Spinal cord (tissue), 10 donors: ENCODE results near the gene CNNM2. TPM values are rescaled to one million over a fixed set of nuclear protein-coding genes. Genes with fewer than 3 reads are reported as not detected.

Experiments
- DNase-seq, 6 donors: peaks; one replicate each; pipeline versions ENCODE4 v3.0.0 to v3.0.0-alpha.2; 2013 to 2015; ENCODE audit warnings: low spot score in 6 of 6, low read depth in 4 of 6
- H3K27ac ChIP-seq: one replicate; pipeline ENCODE4 v1.5.1; 2013; ENCODE audit warnings: low read depth, low read length, control low read depth
- H3K27me3 ChIP-seq: one replicate; pipeline ENCODE4 v1.6.1; 2013; ENCODE audit warnings: low read length; ENCODE audit not compliant: control insufficient read depth, insufficient read depth
- H3K36me3 ChIP-seq: one replicate; pipeline ENCODE4 v1.6.1; 2013; ENCODE audit warnings: low read length; ENCODE audit not compliant: control insufficient read depth, insufficient read depth
- H3K4me1 ChIP-seq: one replicate; pipeline ENCODE4 v1.6.1; 2013; ENCODE audit warnings: low read length; ENCODE audit not compliant: control insufficient read depth, insufficient read depth
- H3K4me3 ChIP-seq: one replicate; pipeline ENCODE4 v1.5.1; 2013; ENCODE audit warnings: low read depth, low read length, control low read depth
- H3K9me3 ChIP-seq: one replicate; pipeline ENCODE4 v1.6.1; 2013; ENCODE audit warnings: low read length; ENCODE audit not compliant: control insufficient read depth, insufficient read depth
- WGBS: methylation state at CpG from one replicate; pipeline ENCODE4 v1.1.5; 2013; ENCODE audit warnings: missing lambda C conversion rate; ENCODE audit not compliant: insufficient coverage; 5-methylcytosine and 5-hydroxymethylcytosine counted together
- polyA plus RNA-seq, 2 donors: library from polyadenylated mRNA; unstranded; fragments of 120-200 nt; gene quantifications; one replicate each; pipeline ENCODE4 v1.2.1, GENCODE V29; 2013; ENCODE audit not compliant: insufficient read length in 2 of 2
- total RNA-seq, 2 donors: library from RNA; depleted of rRNA in 1 of 2; stranded (reverse); fragments of 120-200 nt in 1 of 2; fragments of >200 nt in 1 of 2; gene quantifications; one replicate each; pipeline versions ENCODE4 v1.2.3 to v1.2.4, GENCODE V29; 2013 to 2014
- donor health status: healthy.

The CNNM2 gene
- total and polyA plus RNA-seq, 4 donors, result 9.5 to 13.8 (median 12.8) TPM

DNA sequence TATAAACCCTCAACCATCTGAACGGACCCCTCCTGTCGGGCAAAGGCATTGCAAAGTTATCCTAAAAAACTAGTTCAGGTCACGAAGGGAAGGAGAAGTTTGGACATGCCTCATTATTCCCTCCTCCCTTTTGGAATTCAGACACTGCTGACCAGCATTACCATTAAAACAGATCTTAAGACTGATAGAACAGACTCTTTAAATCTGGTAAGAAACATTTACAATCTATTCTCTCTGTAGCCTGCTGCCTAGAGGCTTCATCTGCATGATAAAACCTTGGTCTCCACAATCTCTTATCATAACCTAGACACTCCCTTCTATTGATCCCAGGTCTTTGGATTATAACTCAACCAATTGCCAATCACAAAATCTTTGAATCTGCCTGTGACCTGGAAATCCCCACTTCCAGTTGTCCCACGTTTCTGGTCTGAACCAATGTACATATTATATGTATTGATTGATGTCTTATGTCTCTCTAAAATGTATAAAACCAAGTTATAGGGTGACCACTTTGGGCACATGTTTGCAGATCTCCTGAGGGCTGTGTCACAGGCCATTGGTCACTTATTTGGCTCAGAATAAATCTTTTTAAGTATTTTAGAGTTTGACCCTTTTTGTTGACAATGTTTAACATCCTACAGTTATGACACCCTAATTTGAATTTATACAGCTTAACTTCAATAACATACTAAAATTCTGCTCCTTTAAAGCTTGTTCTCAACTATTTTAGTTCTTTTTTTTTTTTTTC, 23.5 kb upstream of the CNNM2 start:
- WGBS, result 87% methylated on average over 3 of the region's 4 CpGs
- DNase-seq, result no peak
- H3K36me3 ChIP-seq, result peaks cover 16% of the 10 kb centered on the region
- no peaks in the 10 kb centered on the region for H3K9me3 ChIP-seq
- no peak overlapping the region for H3K27ac ChIP-seq
- no peaks in the 10 kb centered on the region for H3K27me3 ChIP-seq
- H3K4me3 ChIP-seq, result no peak overlapping the region
- H3K4me1 ChIP-seq, result no peaks in the 10 kb centered on the region

- no peak overlapping the region for H3K27ac ChIP-seq
- WGBS, result no CpG with 5 or more reads among the region's 3 CpGs
- no peak overlapping the region for H3K4me3 ChIP-seq
- H3K27me3 ChIP-seq, result no peaks in the 10 kb centered on the region
- no peaks in the 10 kb centered on the region for H3K4me1 ChIP-seq
- no peak for DNase-seq
- no peaks in the 10 kb centered on the region for H3K9me3 ChIP-seq
- H3K36me3 ChIP-seq, result no peaks in the 10 kb centered on the region
These were observed 18.1 kb upstream of the CNNM2 start for GRCh38 chr10:102900006-102900405.

DNA sequence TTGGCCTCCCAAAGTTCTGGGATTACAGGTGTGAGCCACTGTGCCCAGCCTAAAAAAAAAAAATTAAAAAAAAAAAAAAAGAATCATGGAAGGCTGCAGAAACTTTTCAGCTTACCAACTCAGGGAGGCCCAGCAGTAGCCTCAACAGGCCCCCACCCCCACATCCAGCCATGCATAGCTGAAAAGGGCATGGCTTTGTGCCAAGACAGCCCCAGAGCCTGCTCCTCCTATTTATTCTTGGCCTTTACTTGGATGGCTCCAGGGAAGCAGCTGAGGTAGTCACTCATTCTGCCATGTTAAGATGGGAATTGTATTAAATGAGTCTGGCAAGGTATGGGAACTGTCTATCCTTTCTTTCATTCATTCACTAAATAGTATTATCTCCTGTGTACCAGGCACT, 13.7 kb upstream of the CNNM2 start:
- DNase-seq, result peak in 1 of 6 donors; percentile 9
- H3K4me3 ChIP-seq, result no peak overlapping the region

DNA sequence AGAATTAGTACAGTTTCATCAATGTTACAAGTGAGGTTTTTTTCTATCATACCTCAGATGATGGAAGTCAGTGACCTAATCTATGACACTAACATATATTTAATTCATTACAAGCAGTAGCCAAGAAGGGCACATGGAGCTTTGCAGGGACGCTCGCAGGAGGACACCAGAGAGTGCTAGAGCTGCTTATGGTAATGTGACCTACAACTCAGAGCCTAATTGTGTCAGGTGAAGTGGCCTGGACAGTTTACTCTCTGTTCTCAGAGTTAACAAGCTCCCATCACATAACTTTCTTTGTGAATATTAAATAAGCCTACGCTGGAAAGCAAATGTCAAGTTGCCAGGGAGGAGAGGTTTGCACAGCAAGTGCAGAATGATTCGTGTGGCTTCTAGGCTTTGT, 11.6 kb upstream of the CNNM2 start:
- Histone ChIP-seq H3K36me3 (no peaks in the 10 kb centered on the region), H3K4me3 (no peak overlapping the region), H3K4me1 (no peaks in the 10 kb centered on the region), H3K9me3 (no peaks in the 10 kb centered on the region), H3K27me3 (no peaks in the 10 kb centered on the region), H3K27ac (no peak overlapping the region)
- DNase-seq, result no peak
- no CpG with 5 or more reads among the region's 4 CpGs for WGBS

More for the DNA sequence above, 13.7 kb upstream of the CNNM2 start:
- Histone ChIP-seq H3K4me1 (no peaks in the 10 kb centered on the region), H3K9me3 (no peaks in the 10 kb centered on the region), H3K36me3 (no peaks in the 10 kb centered on the region), H3K27me3 (no peaks in the 10 kb centered on the region), H3K27ac (no peak overlapping the region)

- Histone ChIP-seq H3K4me1 (peaks cover 15% of the 10 kb centered on the region), H3K27me3 (peaks cover 3% of the 10 kb centered on the region), H3K4me3 (no peak overlapping the region), H3K27ac (no peak overlapping the region), H3K36me3 (no peaks in the 10 kb centered on the region), H3K9me3 (no peaks in the 10 kb centered on the region)
- WGBS, result no CpG with 5 or more reads among the region's 1 CpG
- DNase-seq, result no peak
These were observed 3.3 kb upstream of the CNNM2 start for GRCh38 chr10:102914781-102915180.

GRCh38 chr10:102916173-102916572, 1.9 kb upstream of the CNNM2 start:
- H3K36me3 ChIP-seq, result no peaks in the 10 kb centered on the region
- peaks cover 3% of the 10 kb centered on the region for H3K27me3 ChIP-seq
- no peaks in the 10 kb centered on the region for H3K9me3 ChIP-seq
- DNase-seq, result no peak
- H3K4me3 ChIP-seq, result no peak overlapping the region
- 92% methylated on average over 6 of the region's 7 CpGs for WGBS
- H3K4me1 ChIP-seq, result peaks cover 15% of the 10 kb centered on the region
- no peak overlapping the region for H3K27ac ChIP-seq

DNA sequence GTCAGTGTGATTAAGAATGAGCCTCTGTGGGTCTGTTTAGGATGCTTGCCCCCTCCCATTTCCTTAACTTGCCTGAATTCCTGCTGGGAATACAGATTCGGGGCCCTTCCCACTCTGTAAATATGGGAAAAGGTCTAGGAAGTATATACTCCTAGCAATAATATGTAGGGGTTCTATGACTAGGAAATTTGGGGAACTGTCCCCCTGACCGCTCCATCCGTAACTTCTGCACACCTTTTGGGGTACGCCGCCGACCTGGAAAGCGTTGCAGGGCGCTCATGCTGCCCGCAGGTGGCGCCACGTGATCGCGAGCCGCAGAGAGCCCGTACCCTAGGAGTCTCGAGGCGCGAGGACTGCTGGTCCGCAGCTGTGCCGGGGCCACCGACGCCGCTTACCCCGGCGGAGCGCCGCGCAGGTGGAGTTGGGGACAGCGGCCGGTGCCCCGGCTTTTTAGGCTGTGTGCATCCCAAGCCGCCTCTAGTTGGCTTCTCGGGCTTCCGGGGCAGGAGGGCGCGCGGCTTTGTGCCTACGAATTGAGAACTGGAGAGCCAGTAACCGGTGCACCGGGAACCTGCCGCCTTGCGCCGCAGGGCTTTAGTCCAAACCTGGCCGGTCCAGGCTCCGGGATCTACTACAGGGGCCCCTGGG, 656 bp upstream of the CNNM2 start:
- DNase-seq, result peak; percentile 38 to 92 (median 63)
- no peaks in the 10 kb centered on the region for H3K9me3 ChIP-seq
- no peaks in the 10 kb centered on the region for H3K36me3 ChIP-seq
- H3K27me3 ChIP-seq, result peaks cover 3% of the 10 kb centered on the region
- WGBS, result under 1% methylated on average over 44 of the region's 45 CpGs
- H3K27ac ChIP-seq, result peak overlapping the region; percentile 98
- H3K4me1 ChIP-seq, result peaks cover 16% of the 10 kb centered on the region
- peak overlapping the region; percentile 99 for H3K4me3 ChIP-seq

- under 1% methylated on average over 49 of the region's 49 CpGs for WGBS
- Histone ChIP-seq H3K4me3 (peak overlapping the region; percentile 99), H3K9me3 (no peaks in the 10 kb centered on the region), H3K36me3 (no peaks in the 10 kb centered on the region), H3K27me3 (peaks cover 3% of the 10 kb centered on the region), H3K4me1 (peaks cover 19% of the 10 kb centered on the region), H3K27ac (no peak overlapping the region)
- DNase-seq, result peak in 1 of 6 donors; percentile 22
These were observed 737 bp downstream of the CNNM2 start for GRCh38 chr10:102918817-102919245.

DNA sequence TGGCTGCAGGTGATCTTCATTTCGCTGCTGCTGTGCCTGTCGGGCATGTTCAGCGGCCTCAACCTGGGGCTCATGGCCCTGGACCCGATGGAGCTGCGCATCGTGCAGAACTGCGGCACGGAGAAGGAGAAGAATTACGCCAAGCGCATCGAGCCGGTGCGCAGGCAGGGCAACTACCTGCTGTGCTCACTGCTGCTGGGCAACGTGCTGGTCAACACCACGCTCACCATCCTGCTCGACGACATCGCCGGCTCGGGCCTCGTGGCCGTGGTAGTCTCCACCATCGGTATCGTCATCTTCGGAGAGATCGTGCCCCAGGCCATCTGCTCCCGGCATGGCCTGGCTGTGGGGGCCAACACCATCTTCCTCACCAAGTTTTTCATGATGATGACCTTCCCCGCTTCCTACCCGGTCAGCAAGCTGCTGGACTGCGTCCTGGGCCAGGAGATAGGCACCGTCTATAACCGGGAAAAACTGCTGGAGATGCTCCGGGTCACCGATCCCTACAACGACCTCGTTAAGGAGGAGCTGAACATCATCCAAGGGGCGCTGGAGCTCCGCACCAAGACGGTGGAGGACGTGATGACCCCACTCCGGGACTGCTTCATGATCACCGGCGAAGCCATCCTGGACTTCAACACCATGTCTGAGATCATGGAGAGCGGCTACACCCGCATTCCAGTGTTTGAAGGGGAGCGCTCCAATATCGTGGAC, 1.3 kb downstream of the CNNM2 start:
- H3K4me1 ChIP-seq, result peaks cover 19% of the 10 kb centered on the region
- peak overlapping the region; percentile 99 for H3K4me3 ChIP-seq
- no peaks in the 10 kb centered on the region for H3K9me3 ChIP-seq
- no peaks in the 10 kb centered on the region for H3K36me3 ChIP-seq
- peak in 3 of 6 donors; percentile 17 to 56 (median 41) for DNase-seq
- peaks cover 3% of the 10 kb centered on the region for H3K27me3 ChIP-seq
- WGBS, result 5% methylated on average over 47 of the region's 47 CpGs
- H3K27ac ChIP-seq, result no peak overlapping the region
